NCI-H748 (cell line): ENCODE data around the gene C17orf113.
A peak's percentile ranks its signal among the peaks of the same experiment; 100 is the strongest.

ENCODE experiments used
- DNase-seq: peaks from one replicate; lab custom pipeline; 2025; ENCODE audit not compliant: unreplicated experiment; lab: John Stamatoyannopoulos, UW

The C17orf113 gene

GRCh38 chr17:42072323-42073187 is 22.2 kb upstream of the C17orf113 start:
- DNase-seq, result no peak

DNA sequence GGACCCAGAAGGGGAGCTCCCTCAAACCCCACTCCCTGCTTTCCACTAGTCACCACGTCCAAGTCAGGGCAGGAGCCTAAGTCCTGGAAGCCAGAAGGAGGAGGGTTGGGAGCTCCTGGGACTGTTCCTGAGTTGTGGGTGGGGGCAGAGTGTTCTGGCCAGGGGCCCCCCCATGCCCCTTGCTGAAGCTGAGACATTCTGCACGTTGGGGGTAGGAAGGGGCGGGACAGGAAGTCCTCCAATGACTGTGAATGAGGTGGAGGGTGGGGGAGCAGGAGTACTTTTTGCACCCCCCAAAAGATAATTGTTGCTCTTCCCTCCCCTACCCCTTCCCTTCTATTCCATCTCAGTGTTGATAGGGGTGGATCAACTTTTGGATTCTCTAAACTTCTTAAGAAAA is 21.4 kb upstream of the C17orf113 start:
- DNase-seq, result no peak

DNA sequence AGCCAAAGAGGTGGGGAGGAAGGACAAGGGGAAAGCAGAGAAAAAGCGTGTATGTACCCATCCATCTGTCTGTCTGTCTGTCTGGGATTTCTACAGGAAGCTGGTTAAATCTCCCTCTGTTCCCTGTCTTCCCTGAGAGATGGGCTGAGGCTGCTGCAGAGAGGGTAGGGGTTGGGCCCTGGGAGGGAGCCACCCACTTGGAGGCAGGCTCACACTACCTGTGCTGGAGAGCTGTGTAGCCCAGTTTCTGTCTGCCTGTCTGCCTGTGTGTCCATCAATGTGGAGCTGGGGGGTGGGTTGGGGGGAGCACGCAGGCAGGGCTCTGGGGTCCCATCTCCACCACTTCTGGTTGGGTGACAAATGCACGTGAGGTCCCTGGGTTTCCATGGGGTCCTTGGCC is 18.6 kb upstream of the C17orf113 start:
- DNase-seq, result no peak

GRCh38 chr17:42067371-42068091 is 17.1 kb upstream of the C17orf113 start:
- DNase-seq, result peak; percentile 44

GRCh38 chr17:42065201-42065600 is 14.8 kb upstream of the C17orf113 start:
- no peak for DNase-seq

DNA sequence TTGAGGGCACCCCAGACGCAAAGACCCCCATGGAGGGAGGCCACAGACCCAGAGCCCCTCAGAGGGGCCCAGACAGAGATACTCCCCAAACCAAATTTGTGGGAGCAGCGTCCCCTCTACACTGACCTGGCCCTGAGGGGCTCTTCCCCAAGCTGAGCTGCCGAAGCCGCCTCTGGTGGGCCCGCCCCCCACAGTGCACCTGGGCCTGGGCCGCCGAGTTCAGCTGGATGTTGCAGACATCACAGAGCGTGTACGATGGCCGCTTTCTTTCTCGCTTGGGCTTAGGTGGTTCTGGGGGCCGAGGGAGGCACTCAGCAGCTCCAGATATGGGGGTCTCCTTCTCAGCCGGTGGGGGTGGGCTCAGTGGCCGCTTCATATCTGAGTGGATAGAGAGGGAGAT is 12.3 kb upstream of the C17orf113 start:
- DNase-seq, result no peak

DNA sequence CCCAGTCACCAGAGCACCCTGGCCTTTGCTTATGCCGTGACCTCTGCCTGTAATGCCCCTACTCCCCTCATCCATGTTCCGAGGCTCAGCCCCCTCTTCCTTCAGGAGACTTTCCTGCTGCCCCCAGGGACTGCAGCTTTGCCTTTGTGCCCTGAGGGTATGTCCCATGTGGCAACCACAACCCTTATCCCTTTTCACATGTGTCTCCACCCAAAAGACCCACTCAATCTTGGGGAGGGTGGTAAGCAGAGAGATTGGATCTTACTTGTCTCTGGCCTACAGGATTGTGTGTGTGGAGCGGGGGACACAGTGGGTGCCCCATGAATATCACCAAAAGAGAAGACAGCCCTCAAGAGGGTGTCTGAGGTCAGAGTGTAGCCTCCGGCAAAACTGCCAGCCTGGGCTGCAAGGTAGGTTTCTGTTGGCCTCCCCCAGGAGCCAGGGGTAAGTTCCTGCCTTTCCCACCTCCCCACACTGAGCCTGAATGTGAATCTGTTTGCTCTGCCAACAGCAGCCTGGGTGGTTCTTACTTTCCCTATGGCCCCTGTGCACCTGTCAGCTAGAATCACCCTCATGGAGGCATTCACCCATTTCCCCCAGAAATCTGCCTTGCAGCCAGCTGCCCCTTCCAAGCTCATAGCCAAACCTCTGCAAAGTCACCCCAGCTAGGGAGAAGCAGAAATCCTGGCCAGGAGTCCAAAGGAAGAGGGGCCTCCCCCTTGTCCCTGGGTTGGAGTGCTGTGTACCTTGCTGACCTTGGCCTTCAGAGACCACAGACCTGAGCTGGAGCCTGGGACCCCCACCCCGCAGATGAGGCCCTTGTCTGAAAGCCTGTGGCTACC is 11.5 kb upstream of the C17orf113 start:
- DNase-seq, result no peak

- no peak for DNase-seq
Observed at GRCh38 chr17:42060231-42060630, 9.8 kb upstream of the C17orf113 start.

GRCh38 chr17:42059815-42060214 is 9.4 kb upstream of the C17orf113 start:
- no peak for DNase-seq

DNA sequence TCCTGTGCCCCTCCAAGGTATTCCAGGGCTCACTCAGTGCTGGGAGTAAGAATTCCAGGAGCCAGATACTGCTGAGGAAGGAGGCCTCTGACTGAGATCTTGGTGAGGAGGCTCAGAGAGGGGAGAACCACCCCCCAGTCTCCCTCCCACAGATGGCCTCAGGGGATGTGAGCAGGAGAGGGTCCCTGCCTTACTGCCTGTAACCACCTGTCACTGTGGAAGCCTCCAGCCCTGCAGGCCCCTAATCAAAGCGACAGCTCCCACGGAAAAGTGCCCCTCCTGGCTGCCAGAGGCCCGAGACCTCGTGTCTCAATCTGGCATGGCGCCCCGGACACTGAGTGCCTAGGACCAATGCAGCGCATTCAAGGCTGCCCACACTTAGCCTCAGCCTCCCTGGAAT is 7.7 kb upstream of the C17orf113 start:
- no peak for DNase-seq

GRCh38 chr17:42056635-42057034 is 6.2 kb upstream of the C17orf113 start:
- DNase-seq, result no peak

DNA sequence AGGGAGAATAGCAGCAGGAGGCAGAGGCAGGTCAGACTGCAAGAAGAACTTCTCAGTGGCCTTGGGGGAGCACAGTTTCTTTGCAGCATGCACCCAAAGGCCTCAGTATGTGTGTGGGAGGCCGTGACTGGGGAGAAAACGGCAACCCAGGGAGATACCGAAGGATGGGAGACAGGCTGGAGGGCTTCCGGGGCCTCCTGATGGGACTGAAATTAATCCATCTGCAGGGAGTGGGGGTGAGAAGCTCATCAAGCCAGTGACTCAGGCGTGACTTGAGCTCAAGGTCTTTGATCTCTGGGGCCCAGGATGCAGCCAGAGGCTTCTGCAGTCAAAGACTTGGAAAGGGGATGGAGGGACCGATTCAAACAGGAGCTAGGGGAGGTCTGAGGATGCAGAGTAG is 5.1 kb upstream of the C17orf113 start:
- DNase-seq, result no peak

GRCh38 chr17:42055027-42055426 is 4.6 kb upstream of the C17orf113 start:
- peak; percentile 17 for DNase-seq

DNA sequence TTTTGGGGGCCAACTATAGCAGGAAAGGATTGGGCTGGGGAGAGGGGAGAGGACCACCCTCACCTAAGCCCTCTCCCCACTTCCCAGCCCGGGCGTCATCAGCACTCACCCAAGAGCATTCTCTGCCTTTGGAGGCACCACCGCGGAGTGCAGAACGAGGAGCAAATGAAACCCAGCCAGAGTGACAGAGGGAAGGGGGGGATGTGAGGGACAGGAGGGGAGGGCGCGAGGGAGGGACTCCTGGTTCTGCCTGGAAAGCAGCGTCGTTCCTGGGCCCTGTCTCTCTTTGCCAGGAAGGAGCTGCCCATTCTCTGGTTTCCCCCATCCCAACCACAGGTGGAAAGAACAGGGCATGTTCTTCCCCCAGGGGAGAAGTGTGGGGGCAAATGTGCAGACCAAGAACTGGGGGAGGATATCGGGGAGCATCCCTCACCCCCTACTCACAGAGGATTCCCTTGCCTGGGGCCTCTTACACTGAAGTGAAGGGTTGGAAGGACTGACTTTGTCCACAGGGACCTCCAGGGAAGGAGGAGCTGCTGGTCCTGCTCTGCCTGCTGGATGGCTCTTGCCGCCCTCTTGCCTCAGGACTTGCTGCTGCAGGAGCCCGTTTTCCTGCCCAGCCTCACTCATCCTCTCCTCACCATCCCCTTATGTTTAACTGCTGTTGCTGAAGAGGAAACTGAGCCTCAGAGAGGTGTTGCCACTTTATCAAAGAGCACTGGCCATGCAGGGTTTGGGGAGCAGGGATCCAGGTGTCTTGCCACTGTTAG is 3.5 kb upstream of the C17orf113 start:
- no peak for DNase-seq

DNA sequence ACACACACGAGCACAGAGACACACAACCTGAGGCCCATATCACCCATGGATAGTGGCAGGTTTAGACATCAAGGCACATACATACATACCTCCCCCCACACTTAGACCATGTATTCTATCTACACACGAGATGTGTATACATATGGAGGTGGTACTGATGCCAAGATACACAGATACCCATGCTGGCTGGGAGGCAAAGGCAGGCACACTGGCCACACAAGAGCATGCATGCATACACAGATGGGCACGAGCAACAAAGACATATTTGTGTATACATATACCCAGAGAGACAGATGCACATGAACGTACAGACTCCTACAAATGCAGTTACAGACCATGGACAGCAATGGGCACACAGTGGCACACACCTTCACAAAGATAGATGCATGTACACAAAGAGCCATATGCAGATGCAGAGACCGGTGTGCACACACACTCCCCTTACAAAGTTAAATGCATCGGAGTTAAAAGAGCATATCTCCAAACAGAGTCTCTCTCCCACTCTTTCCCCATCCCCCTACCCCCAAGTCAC is 2.0 kb upstream of the C17orf113 start:
- no peak for DNase-seq

GRCh38 chr17:42051645-42052044 is 1.2 kb upstream of the C17orf113 start:
- DNase-seq, result no peak

DNA sequence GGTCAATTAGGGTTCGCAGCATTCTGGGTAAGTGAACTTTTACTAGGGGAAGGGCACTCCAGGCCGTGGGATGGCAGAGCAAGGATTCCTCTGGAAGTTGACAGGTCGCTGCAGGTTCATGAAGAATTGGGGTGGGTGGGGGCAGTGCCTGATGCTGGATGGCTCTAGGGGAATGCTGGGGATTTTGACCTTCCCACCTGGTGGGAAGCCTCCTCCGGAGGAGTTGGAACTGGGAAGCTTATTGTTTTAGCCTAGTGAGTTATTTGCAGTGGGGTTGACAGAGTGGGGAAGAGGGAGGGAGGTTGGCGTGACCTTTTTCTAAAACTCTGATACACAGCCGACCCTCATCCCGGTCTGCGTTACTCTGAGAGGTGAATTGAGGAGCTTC is 606 bp upstream of the C17orf113 start:
- DNase-seq, result no peak

DNA sequence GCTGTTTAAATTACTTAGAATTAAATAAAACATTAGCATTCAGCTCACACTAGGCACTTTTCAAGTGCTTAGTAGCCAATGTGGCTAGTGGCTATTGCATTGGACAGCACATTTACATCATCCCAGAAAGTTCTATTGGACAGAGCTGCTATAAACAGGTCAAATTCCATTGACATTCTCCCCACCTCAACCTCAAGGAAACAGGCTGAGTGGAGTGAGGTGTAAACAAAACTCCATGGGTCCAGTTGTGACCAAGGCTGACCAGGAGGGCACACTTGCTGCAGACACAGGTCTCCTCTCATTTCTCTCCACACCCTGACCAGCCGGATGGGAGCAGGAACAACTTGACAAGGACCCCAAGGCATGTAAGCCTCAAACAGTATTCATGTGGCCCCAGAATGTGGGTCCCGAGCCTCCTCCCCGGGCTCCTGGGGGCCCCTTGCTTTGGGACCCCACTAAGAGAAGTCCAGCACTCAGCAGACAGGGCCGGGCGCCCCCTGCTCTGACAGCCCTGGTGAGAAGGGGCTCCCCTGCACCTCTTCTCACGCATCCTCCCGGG is 488 bp downstream of the C17orf113 start:
- DNase-seq, result peak; percentile 36

GRCh38 chr17:42047343-42047742 is 3.1 kb downstream of the C17orf113 start:
- DNase-seq, result no peak

- DNase-seq, result no peak
Observed at GRCh38 chr17:42045719-42046118, 4.7 kb downstream of the C17orf113 start.
